ENCODE measurements around the gene IZUMO4.
A peak's percentile ranks its signal among the peaks of the same experiment; 100 is the strongest.

Gene IZUMO4

GRCh38 chr19:2096480-2097202, at the start of gene IZUMO4:
Gene IZUMO4, plus strand, starts transcription at chr19:2096915. Its CDS starts 31 bp downstream, at chr19:2096946.
- DNase-seq (ENCODE audit: low read depth), result peak; percentile 100

GRCh38 chr19:2047076-2047448, 49.7 kb upstream of the IZUMO4 start:
- DNase-seq (ENCODE audit: low read depth), result no peak

- no peak for DNase-seq (ENCODE audit: low read depth)
These were observed 49.1 kb upstream of the IZUMO4 start for GRCh38 chr19:2047449-2048103.

GRCh38 chr19:2048104-2048958, 48.4 kb upstream of the IZUMO4 start:
- DNase-seq (ENCODE audit: low read depth), result no peak

GRCh38 chr19:2048959-2049740, 47.6 kb upstream of the IZUMO4 start:
- no peak for DNase-seq (ENCODE audit: low read depth)

- DNase-seq (ENCODE audit: low read depth), result no peak
These were observed 46.9 kb upstream of the IZUMO4 start for GRCh38 chr19:2049741-2050348.

- DNase-seq (ENCODE audit: low read depth), result no peak
These were observed 46.2 kb upstream of the IZUMO4 start for GRCh38 chr19:2050349-2050990.

GRCh38 chr19:2050991-2051772, 45.5 kb upstream of the IZUMO4 start, which contains the start of gene MKNK2:
Gene MKNK2, minus strand, starts transcription at chr19:2051244. Its CDS starts 393 bp downstream, at chr19:2050851.
- DNase-seq (ENCODE audit: low read depth), result peak; percentile 95

GRCh38 chr19:2051773-2052704, 44.7 kb upstream of the IZUMO4 start:
- no peak for DNase-seq (ENCODE audit: low read depth)

- DNase-seq (ENCODE audit: low read depth), result no peak
These were observed 42.9 kb upstream of the IZUMO4 start for GRCh38 chr19:2053601-2054389.

- no peak for DNase-seq (ENCODE audit: low read depth)
These were observed 42.0 kb upstream of the IZUMO4 start for GRCh38 chr19:2054763-2055162.

GRCh38 chr19:2055931-2056836, 40.5 kb upstream of the IZUMO4 start:
- DNase-seq (ENCODE audit: low read depth), result no peak

GRCh38 chr19:2056837-2057192, 39.9 kb upstream of the IZUMO4 start:
- DNase-seq (ENCODE audit: low read depth), result no peak

- no peak for DNase-seq (ENCODE audit: low read depth)
These were observed 38.9 kb upstream of the IZUMO4 start for GRCh38 chr19:2057484-2058469.

- DNase-seq (ENCODE audit: low read depth), result no peak
These were observed 37.9 kb upstream of the IZUMO4 start for GRCh38 chr19:2058570-2059421.

Data from activated T-helper 9 cell treated with anti-CD3 and anti-CD28 coated beads, Interleukin-2, amount 50 U/mL, for 16 hours (primary cell).